DMS79 treated with DMSO at 0.1 percent for 48 hours (cell line): ENCODE measurements around the gene AAK1.

Experiments used
- DNase-seq: peaks from one replicate; lab custom pipeline; 2025; lab: John Stamatoyannopoulos, UW

Gene AAK1

DNA sequence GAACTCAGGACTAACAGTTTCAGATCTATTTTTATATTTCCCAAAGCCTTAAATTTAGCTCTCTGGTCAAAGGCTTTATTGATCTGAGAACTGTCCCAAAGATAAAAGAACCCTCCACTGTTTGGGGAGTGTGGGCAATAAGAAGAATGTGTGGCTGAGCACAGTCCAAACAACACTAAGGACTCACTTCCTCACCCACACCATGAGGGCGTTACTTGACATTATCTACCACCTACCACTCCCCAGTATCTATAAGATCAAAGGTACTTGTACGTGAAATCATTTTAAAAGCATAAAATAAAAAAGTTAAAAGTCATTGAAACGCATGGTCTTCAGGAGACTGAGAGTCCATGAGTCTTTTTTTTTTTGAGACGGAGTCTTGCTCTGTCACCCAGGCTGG is 151.7 kb downstream of the AAK1 start:
- DNase-seq, result no peak

DNA sequence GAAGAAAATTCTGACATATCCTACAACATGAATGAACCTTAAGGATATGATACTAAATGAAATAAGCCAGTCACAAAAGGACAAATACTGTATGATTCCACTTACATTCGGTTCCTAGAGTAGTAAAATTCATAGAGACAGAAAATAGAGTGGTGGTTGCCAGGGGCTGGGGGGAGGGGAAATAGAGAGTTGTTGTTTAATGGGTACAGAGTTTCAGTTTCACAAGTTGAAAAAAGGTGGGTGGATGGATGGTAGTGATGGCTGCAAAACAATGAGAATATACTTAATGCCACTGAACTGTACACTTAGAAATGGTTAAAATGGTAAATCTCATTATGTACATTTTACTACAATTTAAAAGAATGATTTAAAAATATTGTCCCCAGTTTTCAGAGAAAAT is 153.1 kb downstream of the AAK1 start:
- no peak for DNase-seq

DNA sequence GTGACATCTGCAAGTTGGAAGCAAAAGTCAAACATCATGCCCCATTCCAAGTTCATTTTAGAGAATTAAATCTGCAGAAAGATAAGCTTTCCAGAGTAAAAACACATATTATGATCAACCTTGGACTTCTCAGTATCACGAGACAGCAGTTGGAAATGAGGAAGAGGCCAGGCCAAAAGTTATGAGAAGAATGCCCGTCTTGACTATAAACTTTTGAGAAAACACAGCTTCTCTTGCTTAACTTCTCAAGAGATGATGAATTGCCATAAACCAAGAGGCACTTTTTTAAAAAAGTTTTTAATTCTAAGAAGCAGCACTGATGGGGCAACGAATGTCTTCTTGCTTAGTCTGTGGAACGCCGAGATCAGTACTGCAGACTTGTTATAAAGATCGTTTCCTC is 153.7 kb downstream of the AAK1 start:
- no peak for DNase-seq

DNA sequence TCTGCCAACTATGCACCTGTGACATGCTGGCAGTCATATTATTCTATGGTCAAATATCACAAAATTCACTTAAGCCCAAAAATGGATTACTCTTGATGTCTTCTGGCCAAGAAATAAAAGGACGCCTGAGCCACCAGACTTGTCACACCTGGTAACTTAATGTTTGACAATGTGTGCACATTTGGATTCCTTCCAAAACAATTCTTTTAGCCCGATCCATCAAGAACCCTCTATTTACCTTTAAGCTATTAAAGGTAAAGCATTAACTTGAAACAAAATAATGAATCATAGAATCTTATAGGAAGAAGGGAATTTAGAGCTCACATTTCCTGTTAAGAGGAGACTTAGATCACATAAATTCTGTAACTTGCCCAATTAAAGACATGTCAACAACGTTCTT is 159.8 kb downstream of the AAK1 start:
- DNase-seq, result peak; percentile 75

DNA sequence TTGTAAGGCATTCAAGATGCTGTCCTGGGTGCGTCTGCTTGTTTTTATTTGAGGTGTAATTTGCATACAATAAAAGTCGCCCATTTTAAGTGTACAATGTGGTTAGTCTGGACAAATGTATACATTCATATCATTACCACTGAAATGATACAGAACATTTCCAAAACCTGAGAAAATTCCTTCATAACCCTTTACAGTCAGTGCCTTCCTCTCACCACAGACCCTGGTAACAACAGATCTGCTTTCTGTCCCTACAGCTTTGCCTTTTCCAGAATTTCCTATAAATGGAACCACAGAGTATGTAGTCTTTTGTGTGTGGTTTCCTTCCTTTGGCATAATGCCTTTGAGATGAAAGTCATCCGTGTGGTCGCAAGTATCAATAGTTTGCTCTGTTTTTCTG is 160.5 kb downstream of the AAK1 start:
- peak; percentile 47 for DNase-seq

DNA sequence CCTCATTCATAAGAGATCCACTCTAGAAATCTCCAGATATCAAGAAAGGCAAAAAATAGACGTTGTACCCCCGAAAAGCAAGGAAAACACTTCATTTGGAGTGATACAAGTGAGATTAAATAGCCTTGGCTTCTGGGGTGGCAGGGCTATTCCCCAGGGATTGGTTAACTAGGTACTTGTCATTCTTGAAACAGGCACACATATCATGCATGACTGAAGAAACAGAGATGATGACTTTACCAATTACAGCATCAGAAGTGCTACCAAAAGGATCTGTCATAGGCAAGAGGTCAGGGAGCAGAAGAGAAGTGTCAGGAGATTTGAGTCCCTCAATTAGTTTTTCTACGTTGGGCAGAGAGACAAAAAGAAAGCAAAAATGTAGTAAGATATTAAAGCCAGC is 161.1 kb downstream of the AAK1 start:
- peak; percentile 78 for DNase-seq

DNA sequence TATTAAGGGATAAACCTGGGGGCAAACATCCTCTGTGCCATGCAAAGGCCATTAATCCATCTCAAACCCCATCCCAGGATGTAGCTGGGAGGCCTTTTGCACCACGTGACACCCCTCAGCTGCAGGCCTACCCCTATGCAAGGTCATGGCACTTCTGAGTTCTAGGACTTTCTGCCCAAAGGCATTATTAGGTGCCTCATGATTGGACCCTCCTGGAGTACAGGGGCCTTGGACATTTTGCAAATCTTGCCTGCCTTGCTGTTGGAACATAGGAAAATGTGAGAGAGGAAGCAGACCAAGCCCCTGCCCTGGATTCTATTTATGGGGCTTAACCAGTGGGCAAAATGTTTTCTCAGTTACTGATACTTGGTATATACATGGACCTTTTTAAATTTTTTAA is 162.1 kb downstream of the AAK1 start:
- DNase-seq, result no peak

DNA sequence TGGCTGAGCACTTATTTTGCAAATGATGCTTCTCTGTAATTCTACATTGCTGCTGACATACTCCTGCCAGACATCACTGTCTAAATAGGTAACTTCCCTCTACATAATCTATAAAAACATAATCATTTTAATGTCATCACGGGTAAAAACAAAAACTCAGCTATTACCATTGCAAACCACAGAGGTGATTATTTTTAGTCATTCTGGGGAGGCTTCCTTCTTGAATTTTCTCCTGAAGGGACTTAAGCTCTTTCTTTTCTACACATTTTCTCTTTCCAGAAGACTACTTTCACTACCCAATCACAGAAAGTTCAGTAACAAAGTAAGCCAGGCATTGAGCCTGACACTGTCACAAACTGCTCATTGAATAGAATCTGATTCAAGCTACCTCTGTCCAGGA is 165.9 kb downstream of the AAK1 start:
- DNase-seq, result no peak

DNA sequence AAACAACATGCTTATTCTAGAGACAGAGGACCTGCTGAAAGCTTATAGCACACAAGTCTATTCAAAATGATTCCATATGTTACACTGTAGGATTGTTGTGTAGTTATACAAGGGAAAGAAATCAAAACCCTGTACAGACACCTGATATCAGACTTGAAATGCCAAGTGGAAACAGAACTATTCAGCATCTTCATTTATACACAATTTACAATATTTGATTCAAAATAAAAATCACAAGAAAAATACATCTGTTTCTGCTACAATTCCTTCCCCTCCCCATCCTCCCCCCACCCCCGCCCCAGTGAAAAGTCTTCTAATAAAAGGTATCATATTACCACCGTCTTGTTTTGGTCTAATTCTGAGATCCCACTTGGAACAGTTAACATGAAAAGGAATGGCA is 168.9 kb downstream of the AAK1 start:
- DNase-seq, result no peak

DNA sequence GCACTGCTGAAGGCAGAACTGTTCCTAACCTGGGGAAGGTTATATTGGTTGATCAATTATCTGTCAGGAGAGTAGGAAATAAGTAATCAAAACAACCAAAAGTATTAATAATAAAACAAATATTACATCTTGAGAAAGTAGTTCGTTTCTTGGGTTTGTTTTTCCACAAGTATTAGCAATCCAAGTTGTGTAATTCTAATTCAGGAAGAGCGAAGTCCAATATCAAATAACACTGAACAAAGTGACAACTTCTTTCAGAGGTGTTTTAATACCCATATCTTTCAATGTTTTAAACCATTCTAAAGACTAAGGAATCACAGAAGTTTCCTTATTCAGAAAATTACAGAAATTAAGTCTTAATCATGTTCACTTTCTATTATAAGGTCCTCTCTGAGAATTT is 171.7 kb downstream of the AAK1 start:
- no peak for DNase-seq

DNA sequence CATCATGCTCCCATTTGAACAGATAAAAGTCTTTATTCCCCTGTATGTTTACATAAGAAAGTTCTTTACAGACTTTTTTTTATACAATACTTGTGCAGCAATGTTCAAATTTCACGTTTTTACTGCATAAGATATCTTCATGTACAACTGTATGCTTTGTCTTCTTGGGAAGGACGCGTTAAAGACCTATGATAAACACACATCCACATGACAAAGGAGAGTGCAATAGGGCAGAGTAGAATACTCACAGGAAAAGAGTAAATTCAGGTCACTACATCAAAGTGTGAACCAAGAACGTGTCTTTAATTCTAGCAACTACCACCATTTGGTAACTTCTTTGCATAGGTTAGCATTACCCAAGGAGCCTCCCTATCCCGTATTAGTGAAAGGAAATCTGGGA is 172.6 kb downstream of the AAK1 start:
- no peak for DNase-seq

DNA sequence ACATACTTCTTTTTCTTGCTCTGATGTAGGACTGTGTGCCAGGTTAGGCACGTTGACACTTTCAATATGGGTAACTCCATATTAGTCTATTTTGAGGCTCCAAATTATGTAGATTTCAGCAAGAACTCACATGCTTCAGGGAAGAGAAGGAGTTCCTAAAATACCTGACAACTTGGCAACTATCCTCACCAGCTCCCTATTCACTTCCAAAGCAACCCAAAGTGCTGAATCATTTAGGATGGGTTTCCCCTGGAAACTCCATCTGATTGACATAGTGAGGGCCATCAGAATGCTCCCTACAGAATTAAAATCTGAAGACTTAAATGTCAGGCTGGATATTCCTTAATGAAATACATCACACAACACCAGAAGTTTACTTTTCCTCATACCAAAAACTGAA is 173.8 kb downstream of the AAK1 start:
- no peak for DNase-seq

DNA sequence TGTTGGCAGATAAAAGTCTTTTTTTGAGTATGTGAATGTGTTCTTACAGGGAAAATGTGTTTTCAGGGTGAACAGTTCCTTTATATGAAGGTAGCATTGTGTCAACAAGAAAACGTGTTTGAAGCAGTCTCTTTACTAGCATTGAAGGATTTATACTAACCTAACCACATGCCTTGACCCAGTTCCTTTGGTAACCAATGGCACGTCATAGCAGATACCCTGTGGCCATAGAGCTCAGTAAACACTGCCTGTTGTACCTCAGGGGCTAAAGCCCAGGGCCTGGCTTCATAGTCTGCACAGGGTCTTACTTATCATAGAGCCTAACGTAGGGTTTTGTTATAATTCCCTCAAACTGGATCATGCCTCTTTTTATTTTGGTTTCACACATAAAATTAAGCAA is 174.2 kb downstream of the AAK1 start:
- DNase-seq, result no peak

DNA sequence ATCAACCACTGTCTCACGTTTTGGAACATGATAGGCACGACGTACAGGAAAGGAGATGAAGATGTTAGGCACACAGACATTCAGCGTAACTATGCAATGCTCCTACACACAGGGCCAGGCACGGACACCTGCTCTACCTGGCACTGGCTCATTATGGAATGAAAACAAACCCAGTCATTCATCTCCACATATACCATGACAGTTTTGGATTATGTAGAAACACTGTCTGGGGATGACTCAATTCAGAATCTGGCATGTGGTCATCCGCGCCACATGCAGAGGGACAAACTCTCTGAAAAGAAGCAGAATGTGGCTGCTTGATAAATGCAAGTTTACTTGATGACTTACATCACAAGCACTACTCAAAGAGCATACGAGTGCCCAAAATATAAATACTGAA is 176.8 kb downstream of the AAK1 start:
- no peak for DNase-seq

DNA sequence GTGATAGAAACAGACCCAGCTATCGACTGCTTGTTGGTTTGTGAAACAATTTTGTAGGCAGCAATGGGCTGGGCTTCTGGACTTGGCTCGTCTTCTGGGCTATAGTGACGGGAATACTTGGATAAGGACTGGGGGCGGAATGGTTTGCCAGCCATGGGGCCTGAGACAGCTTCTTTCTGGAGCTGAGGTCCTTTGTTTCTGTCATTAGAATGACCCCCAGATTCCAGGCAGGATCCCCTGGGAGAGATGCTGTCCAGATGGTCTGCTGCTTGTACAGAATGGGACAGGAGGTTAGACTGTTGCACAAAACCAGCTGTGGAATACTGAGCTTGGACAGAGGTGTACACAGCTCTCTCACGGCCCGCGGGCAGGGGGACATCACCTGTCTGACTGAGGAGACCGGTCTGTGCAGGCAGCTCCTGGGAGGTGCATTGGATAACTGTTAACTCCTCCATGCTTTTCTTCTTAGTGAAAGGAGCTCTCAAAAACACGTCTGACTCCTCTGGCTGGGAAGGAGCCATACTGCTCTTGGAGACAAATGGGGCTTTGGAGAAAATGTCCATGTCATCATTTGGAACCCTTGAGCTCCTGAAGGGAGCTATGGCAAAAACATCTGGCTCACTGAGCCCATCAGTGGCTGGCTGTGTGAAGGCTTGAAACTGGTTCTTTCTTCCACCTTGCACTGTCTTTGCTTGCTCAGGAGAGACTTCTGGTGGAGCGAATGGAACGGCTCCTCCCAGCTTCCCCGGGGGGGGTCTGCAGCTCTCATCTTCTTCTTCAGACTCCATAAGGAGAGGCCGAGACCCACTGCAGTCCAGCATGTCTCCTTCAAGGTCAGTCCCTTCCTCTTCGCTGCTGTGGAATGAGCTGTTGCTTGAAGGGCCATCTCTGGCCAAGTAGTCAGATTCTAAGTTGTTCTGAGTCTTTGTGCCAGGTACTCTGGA is 177.8 kb downstream of the AAK1 start:
- no peak for DNase-seq

DNA sequence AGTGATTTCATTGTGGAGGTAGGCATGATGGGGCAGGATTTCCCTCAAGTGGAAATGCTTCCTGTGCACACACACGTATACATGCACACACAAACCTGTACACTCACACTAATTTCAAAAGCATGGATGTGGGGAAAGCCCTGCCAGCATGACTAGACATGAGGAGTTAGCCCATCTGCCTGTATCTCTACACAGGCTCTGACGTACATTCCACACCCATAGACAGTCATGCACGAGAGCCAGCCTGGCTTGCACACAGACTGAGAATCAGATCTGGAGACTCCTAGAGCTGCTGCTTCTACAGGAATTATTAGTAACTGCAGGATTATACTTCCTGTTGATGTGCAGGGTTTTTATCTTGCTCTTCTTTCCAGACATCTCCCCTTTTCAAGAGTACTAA is 179.0 kb downstream of the AAK1 start:
- no peak for DNase-seq

DNA sequence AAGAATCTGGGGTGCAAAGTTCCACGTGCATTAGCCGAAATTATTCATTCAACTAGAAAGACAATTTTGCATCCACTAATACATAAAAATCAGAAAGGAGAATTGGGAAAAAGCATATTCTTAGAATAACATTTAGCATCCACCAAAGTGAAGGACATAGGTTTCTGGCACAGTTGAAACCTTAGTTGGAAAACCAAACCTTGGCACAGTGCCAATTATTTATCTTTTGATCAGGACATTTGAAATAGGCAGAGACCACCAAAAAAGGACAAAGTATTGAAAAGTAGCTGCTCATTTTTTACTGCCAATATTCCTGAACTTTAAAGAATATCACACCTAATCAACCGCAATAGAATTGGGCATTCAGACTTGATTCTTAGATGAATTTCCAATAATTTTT is 180.8 kb downstream of the AAK1 start:
- DNase-seq, result no peak

DNA sequence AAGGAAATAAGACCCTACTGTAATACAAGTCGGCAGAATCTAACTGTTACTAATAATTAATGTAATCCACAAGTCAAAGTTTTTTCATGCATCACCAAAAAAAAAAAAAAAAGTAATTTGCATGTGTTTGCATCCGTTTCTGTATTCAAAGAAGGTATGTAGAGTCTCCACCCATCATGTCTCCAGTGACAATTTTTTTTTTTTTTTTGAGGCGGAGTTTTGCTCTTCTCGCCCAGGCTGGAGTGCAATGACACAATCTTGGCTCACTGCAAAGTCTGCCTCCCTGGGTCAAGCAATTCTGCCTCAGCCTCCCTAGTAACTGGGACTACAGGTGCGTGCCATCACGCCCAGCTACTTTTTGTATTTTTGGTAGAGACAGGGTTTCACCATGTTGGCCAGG is 182.1 kb downstream of the AAK1 start:
- no peak for DNase-seq

DNA sequence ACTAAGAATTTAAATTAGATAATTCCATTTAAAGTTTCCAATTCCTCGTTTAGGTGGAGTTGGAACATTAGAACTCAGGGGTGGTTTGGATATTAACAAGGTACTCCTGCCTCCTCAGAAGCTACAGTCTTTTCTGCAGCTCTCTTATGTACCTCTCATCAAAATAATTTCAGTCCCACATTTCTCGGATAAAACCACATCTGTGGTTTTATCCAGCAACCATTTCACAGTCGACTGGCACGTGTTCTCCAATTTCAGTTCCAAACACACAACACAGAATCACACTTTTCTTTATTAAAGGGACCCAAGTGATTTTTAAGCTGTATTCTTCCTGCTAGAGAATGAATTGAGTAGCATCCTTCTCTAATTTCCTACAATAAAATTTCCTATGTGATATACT is 183.6 kb downstream of the AAK1 start:
- peak; percentile 12 for DNase-seq

DNA sequence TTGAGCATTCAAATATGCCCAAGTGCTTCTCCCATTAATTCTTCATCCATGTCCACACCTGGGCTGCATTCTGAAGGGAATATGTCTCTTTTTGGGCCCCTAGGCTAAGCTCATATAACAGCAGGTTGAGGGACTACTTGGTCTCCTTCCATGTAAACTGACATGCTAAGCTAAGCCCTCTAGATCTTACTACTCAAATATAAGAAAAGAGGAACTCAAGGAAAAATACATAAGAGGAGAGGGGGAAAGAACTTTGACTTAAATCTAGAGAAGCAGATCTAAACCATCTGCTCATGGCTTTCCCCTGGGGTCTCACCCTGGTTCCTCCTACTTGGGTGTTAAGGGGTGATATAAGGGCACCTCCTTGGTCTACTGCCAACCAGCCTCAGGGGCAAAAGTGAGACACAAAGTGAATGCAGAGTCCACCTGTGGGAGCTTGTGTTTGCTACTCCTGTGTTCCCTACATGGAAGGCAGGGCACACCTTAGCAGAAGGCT is 186.5 kb downstream of the AAK1 start:
- DNase-seq, result no peak

DNA sequence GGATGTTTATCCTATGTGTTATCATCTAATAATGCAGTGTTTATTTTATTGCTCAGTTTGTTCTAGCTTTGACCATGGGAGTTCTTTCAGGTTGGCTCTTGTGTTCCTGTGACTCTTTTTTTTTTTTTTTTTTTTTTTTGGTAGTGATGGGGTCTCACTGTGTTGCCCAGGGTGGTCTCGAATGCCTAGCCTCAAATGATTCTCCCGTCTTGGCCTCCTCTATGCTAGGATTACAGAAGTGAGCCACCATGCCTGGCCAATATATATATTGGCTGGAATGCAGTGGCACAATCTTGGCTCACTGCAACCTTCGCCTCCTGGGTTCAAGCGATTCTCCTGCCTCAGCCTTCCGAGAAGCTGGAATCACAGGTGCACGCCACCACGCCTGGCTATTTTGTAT is 187.4 kb downstream of the AAK1 start:
- no peak for DNase-seq

DNA sequence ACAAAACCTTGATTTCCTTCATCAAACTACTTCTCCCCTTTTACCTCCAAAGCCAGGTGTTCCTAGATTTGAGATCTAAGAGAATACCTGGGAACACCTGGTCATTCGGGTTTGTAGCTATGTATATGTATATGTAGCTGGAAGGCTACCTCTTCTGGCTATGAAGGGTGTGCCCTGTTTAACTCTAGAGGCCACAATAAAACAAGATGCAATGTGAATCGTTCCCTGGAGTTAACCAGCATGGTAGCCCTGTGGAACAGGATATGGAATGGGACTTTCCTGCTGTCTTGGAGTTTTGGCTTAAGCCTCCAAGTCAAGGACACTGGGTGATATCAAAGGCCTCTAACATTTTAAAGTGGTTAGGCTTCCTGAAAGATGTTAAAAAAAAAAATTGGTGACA is 188.6 kb downstream of the AAK1 start:
- DNase-seq, result no peak

DNA sequence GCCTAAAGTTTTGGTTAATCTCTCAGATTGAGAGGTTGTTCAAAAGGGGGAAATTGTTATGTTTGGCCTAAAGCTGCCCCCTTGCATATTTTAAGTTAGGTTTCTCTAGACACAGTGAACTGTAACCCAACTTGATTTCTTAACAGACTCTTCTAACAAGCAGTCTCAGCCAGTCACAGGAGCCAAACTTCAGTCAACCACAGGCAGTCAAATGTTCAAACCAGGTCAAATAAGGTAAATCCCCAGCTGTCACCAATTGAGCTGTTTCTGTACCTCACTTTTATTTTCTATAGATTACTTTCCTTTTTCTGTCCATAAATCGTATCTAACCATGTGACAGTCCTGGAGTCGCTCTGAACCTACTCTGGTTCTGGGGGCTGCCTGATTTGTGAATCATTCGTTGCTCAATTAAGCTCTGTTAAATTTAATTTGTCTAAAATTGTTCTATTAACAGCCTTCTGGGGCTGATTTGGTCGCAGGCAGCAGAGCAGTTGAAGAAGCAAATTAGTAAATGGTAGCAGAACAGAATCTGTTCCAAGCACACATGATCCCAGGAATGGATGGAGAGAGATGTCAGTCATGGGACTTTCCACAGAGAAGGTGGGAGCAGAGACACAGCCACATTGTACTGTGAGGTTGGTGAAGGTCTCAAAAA is 189.9 kb downstream of the AAK1 start:
- DNase-seq, result no peak

DNA sequence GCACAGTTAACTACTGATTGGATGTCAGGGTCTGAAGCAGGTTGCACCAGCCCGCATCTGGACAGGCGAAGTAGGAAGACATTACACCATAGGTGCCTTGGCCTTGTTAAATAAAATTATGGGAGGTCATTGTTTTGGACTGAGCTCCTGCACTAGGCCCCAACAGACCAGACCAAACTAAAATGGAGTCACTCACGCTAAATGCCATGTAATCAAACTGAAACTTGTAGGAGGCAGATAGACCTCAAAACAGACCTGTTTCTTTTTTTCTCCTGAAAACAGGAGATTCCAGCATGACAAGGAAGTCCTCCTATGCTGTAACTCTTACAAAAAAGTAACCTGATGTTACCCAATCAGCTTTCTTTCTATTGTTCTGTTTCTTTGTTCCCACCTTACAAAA is 190.9 kb downstream of the AAK1 start:
- no peak for DNase-seq
